Upper lobe of left lung (tissue), 6 donors: ENCODE data around the gene KATNAL2. TPM values are rescaled to one million over a fixed set of nuclear protein-coding genes. Genes with fewer than 3 reads are reported as not detected.
A peak's percentile ranks its signal among the peaks of the same experiment; 100 is the strongest.

Experiments
- ATAC-seq, 2 donors: fragments of 200-7000 bp; cut with Tn5 transposase; one replicate each; pipeline ENCODE4 v1.9.1; 2022; ENCODE audit warnings: mild to moderate bottlenecking in 2 of 2, moderate library complexity in 2 of 2; ENCODE audit not compliant: low FRiP score in 2 of 2
- DNase-seq, 2 donors: peaks; one replicate each; pipeline ENCODE4 v3.0.0-alpha.2; 2019 to 2020
- H3K27ac ChIP-seq, 4 donors: fragments of 200-600 bp; sonication (generic); one replicate each; pipeline ENCODE4 v1.5.1; 2016 to 2019
- H3K27me3 ChIP-seq, 4 donors: fragments of 200-600 bp; sonication (generic); one replicate each; pipeline ENCODE4 v1.5.1; 2017 to 2019
- H3K36me3 ChIP-seq, 4 donors: fragments of 200-600 bp; sonication (generic); one replicate each; pipeline ENCODE4 v1.5.1; 2016 to 2019
- H3K4me1 ChIP-seq, 4 donors: fragments of 200-600 bp; sonication (generic); one replicate each; pipeline ENCODE4 v1.5.1; 2018 to 2019
- H3K4me3 ChIP-seq, 4 donors: fragments of 200-600 bp; sonication (generic); one replicate each; pipeline ENCODE4 v1.5.1; 2017 to 2019; ENCODE audit warnings: mild to moderate bottlenecking in 2 of 4, moderate library complexity in 1 of 4
- H3K9me3 ChIP-seq, 4 donors: fragments of 200-600 bp; sonication (generic); one replicate each; pipeline ENCODE4 v1.5.1; 2018 to 2019
- EP300 ChIP-seq, 4 donors: sonication (generic); formaldehyde crosslinking; IDR thresholded peaks; one replicate each; pipeline ENCODE4 v1.5.1; 2017; ENCODE audit warnings: antibody characterized with exemption in 4 of 4, control low read depth in 2 of 4
- POLR2A ChIP-seq, 4 donors: fragments of 450-650 bp; IDR thresholded peaks; one replicate each; pipeline ENCODE4 v1.5.1; 2016 to 2017; ENCODE audit warnings: antibody characterized with exemption in 4 of 4, mild to moderate bottlenecking in 2 of 4
- POLR2AphosphoS5 ChIP-seq, 2 donors: sonication (generic); formaldehyde crosslinking; IDR thresholded peaks; one replicate each; pipeline ENCODE4 v1.5.1; 2017; ENCODE audit warnings: antibody characterized with exemption in 2 of 2
- WGBS, 2 donors: methylation state at CpG; one replicate each; pipeline ENCODE4 v1.1.5; 2017 to 2018; 5-methylcytosine and 5-hydroxymethylcytosine counted together
- total RNA-seq, 6 donors: library from RNA; depleted of rRNA in 4 of 6; stranded (reverse); fragments of >200 nt in 4 of 6; gene quantifications; one replicate each; pipeline versions ENCODE4 v1.1.0 to v1.2.1, GENCODE V29; 2016 to 2021
- TF ChIP-seq, protein P1 (sequence below), 6 experiments: fragments of 450-650 bp in 4 of 6; fragments of 200-600 bp in 2 of 6; sonication (generic) in 2 of 6; IDR thresholded peaks; one replicate each; pipeline ENCODE4 v1.5.1; 2016 to 2019; ENCODE audit warnings: antibody characterized with exemption in 6 of 6
- donor health status: DM: no; HTN: no; CAD: no; lungs with moderate emphysema.
- donor health status: DM: no; HTN: yes; CAD: no; lungs with severe emphysema.

The KATNAL2 gene
- total RNA-seq, 6 donors from 2014 or later, result 1.6 to 12.6 (median 5.5) TPM

DNA sequence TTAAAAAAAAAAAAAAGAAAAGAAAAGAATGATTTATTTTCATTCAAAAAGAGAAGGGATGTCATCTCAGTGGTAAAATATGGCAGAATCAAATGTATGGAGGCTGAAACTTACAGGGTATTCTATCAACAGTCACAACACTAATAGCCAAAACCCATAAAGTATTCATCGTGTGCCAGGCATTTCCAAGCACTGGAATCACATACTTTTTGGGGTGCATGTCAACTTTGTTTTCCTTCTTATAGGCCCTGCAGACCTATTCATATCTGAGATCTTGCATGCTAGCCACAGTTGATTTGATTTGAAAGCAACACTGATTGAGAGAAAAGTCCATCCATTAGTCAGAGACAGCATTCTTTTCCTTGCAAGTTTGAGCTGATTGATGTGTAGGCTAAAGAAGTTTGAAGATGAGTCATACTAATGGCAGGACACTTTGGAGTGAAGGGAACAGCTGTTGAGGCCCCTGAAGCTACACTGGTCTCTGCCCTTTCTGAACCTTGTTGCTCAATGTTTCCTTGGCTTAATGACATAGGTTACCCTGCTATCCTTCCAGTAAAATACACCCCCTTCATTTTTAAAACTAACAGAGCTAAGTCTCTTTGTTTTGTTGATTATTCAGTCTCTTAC lies 22.0 kb downstream of the KATNAL2 start:
- ATAC-seq, result peak in 1 of 2 donors; percentile 35
- 83% methylated on average over 1 of the region's 1 CpG for WGBS, 2 donors
- DNase-seq, result no peak
- TF ChIP-seq EP300 (IDR thresholded peaks at IDR 0.05) (no peak), POLR2AphosphoS5 (IDR thresholded peaks at IDR 0.05) (peak in 1 of 2 donors; percentile 14)
- H3K4me1 ChIP-seq, result no peaks in the 10 kb centered on the region
- H3K36me3 ChIP-seq, result no peaks in the 10 kb centered on the region
- no peak overlapping the region for H3K27ac ChIP-seq
- no peaks in the 10 kb centered on the region for H3K9me3 ChIP-seq
- H3K27me3 ChIP-seq, result no peaks in the 10 kb centered on the region
- no peak overlapping the region for H3K4me3 ChIP-seq

GRCh38 chr18:46939998-46940571 lies 22.7 kb downstream of the KATNAL2 start:
- no peak overlapping the region for H3K27ac ChIP-seq
- H3K4me3 ChIP-seq, result no peak overlapping the region
- H3K27me3 ChIP-seq, result no peaks in the 10 kb centered on the region
- DNase-seq (no peak), ATAC-seq (no peak)
- no peaks in the 10 kb centered on the region for H3K36me3 ChIP-seq
- WGBS, 2 donors, result 61 to 79% methylated on average over 1 of the region's 1 CpG
- H3K4me1 ChIP-seq, result no peaks in the 10 kb centered on the region
- H3K9me3 ChIP-seq, result no peaks in the 10 kb centered on the region
- TF ChIP-seq, protein P1, sequence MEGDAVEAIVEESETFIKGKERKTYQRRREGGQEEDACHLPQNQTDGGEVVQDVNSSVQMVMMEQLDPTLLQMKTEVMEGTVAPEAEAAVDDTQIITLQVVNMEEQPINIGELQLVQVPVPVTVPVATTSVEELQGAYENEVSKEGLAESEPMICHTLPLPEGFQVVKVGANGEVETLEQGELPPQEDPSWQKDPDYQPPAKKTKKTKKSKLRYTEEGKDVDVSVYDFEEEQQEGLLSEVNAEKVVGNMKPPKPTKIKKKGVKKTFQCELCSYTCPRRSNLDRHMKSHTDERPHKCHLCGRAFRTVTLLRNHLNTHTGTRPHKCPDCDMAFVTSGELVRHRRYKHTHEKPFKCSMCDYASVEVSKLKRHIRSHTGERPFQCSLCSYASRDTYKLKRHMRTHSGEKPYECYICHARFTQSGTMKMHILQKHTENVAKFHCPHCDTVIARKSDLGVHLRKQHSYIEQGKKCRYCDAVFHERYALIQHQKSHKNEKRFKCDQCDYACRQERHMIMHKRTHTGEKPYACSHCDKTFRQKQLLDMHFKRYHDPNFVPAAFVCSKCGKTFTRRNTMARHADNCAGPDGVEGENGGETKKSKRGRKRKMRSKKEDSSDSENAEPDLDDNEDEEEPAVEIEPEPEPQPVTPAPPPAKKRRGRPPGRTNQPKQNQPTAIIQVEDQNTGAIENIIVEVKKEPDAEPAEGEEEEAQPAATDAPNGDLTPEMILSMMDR (IDR thresholded peaks at IDR 0.05), result no peak
- TF ChIP-seq EP300 (IDR thresholded peaks at IDR 0.05) (no peak), POLR2A (IDR thresholded peaks at IDR 0.05) (no peak), POLR2AphosphoS5 (IDR thresholded peaks at IDR 0.05) (no peak)

DNA sequence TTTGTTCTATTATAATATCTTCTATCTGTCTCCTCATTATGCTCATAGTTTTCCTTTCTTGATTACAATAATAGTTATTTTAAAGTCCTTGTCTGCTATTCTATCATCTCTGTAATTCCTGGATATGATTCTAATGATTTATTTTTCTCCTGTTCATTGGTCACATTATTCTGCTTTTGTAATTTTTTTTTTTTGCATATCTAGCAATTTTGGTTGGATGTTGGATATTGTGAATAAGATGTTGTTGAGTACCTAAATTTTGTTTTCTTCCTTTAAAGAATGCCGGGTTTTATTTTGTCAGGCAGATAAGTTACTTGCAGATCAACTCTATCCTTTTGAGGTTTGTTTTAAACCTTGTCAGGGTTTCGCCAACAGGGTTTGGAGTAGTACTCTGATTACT lies 25.2 kb downstream of the KATNAL2 start:
- H3K4me1 ChIP-seq, result peaks cover 0 to 14% (median 0%) of the 10 kb centered on the region in 4 donors
- peaks cover 0 to 3% (median 0%) of the 10 kb centered on the region in 4 donors for H3K27me3 ChIP-seq
- no peaks in the 10 kb centered on the region for H3K9me3 ChIP-seq
- no peak for ATAC-seq
- H3K27ac ChIP-seq, result no peak overlapping the region
- no peaks in the 10 kb centered on the region for H3K36me3 ChIP-seq
- 89 to 94% methylated on average over 2 of the region's 2 CpGs for WGBS, 2 donors
- TF ChIP-seq EP300 (IDR thresholded peaks at IDR 0.05), result no peak
- no peak for TF ChIP-seq POLR2A (IDR thresholded peaks at IDR 0.05)
- TF ChIP-seq, protein P1 (IDR thresholded peaks at IDR 0.05), result no peak
- TF ChIP-seq POLR2AphosphoS5 (IDR thresholded peaks at IDR 0.05), result no peak
- DNase-seq, result no peak
- no peak overlapping the region for H3K4me3 ChIP-seq

- TF ChIP-seq POLR2AphosphoS5 (IDR thresholded peaks at IDR 0.05) (no peak), POLR2A (IDR thresholded peaks at IDR 0.05) (no peak)
- WGBS, 2 donors, result 1 to 2% methylated on average over 32 of the region's 32 CpGs
- Histone ChIP-seq H3K9me3 (no peaks in the 10 kb centered on the region), H3K4me3 (peak overlapping the region; percentile 60 to 65 (median 64)), H3K36me3 (no peaks in the 10 kb centered on the region), H3K4me1 (peaks cover 0 to 14% (median 0%) of the 10 kb centered on the region in 4 donors), H3K27me3 (peaks cover 0 to 3% (median 0%) of the 10 kb centered on the region in 4 donors), H3K27ac (no peak overlapping the region)
- DNase-seq (peak; percentile 80 to 89), ATAC-seq (peak; percentile 94 to 98)
Measured at GRCh38 chr18:46946656-46947282, 29.4 kb downstream of the KATNAL2 start.

DNA sequence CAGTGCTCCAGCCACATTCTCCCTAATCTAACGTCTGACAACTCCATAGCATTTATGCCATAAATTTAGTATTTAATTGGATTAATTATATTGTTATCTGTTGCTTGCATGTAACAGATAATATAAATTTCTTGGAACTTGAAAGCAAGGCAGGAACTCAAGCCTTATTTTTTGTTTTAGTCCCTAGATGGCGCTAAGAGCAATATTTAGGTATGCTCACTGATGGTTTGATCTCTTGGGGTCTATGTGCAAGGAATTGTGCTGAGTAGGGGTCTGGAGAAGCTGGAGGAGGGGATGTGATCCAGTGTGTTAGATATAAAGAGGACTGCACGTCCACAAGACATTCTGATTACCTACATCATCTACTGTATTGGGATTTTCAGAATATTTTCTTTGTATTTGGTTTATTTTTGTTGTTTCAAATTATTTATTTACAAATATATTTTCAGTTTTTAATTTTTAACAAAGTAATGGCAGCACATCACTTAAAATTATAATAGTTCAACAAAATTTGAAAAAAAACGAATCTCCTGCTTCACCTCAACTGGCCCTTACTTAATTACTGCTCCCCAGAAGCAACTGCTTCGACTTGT lies 32.8 kb downstream of the KATNAL2 start:
- no peak for ATAC-seq
- WGBS, 2 donors, result 68 to 79% methylated on average over 5 of the region's 5 CpGs
- no peak overlapping the region for H3K27ac ChIP-seq
- H3K27me3 ChIP-seq, result peaks cover 0 to 3% (median 0%) of the 10 kb centered on the region in 4 donors
- H3K4me1 ChIP-seq, result peaks cover 0 to 14% (median 0%) of the 10 kb centered on the region in 4 donors
- no peaks in the 10 kb centered on the region for H3K9me3 ChIP-seq
- no peak for DNase-seq
- TF ChIP-seq, protein P1 (IDR thresholded peaks at IDR 0.05), result no peak
- TF ChIP-seq POLR2AphosphoS5 (IDR thresholded peaks at IDR 0.05), result no peak
- TF ChIP-seq POLR2A (IDR thresholded peaks at IDR 0.05), result no peak
- no peak for TF ChIP-seq EP300 (IDR thresholded peaks at IDR 0.05)
- H3K4me3 ChIP-seq, result no peak overlapping the region
- H3K36me3 ChIP-seq, result no peaks in the 10 kb centered on the region
